ENCODE data around the gene ACACA. TPM values are rescaled to one million over a fixed set of nuclear protein-coding genes. Genes with fewer than 3 reads are reported as not detected.

The ACACA gene
- total and polyA plus RNA-seq, 2 donors (not counting 1 experiment from before 2014, with no cell fraction given): 4.8 to 26.2 TPM

DNA sequence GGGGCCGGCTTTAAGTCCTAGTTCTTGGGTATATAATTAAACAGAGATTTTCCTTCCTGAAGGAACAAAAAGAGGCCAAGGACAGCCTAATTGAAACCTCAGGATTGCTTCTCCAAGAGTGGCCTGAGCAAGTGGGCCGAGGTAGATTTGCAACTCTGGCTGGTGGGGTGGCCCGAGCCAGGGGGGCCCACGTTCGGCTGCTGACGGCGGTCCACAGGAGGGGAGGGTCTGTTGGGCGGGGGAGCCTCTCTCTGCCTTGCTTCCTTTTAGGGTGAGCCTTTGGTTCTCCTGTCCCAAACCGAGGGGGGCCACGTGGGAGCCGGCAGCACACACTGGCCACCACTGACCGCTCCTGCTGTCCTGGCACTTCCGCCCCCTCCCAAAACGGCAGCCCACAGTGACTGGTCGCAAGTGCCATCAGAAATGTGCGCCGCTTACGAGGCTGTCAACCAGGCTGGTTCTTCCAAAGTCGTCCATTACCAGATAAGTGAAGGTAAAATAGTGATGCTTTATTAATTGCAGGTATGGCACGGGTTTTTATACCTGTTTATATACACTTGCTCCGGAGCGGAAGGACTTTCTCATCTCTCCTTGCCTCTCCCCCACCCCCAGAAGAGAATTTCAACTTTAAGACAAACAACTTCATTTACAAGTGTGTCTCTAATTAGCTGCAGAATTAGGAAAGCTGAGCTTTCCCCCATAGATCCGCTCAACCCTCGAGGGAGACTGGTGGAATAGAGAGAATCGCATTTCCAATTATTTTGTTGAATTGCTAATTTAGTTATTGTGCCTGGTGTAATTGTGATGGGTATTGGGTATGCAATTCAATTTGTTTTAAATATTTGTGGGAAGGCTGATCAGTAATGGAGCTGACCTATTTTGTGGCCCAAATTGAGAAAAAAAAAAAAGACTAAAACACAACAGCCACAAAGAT is 340.0 kb downstream of the ACACA start:
- Histone ChIP-seq H2AFZ (ENCODE audit: insufficient read depth, low read depth, low read length, poor library complexity, severe bottlenecking) (no peak overlapping the region), H3K9me3 (ENCODE audit: control extremely low read depth in 1 of 3, control insufficient read depth in 2 of 3, insufficient read depth in 1 of 3, low read length in 2 of 3) (no peaks in the 10 kb centered on the region), H3K4me3 (ENCODE audit: control extremely low read depth in 1 of 5, extremely low read depth in 1 of 5, insufficient read depth in 1 of 5, low read depth in 2 of 5, low read length in 4 of 5) (no peak overlapping the region), H3K79me2 (ENCODE audit: control insufficient read depth, insufficient read depth, low read length) (no peaks in the 10 kb centered on the region), H3K9ac (ENCODE audit: low read length) (no peak overlapping the region), H3K4me2 (replicated peaks; ENCODE audit: low read depth, low read length, poor library complexity, severe bottlenecking) (no peak overlapping the region), H4K20me1 (ENCODE audit: control insufficient read depth, insufficient read depth, low read length, poor library complexity, severe bottlenecking) (no peaks in the 10 kb centered on the region), H3K27me3 (replicated peaks in 1 of 4; ENCODE audit: control extremely low read depth in 1 of 4, control insufficient read depth in 3 of 4, insufficient read depth in 4 of 4, low read length in 3 of 4) (peaks cover 0 to 5% (median 0%) of the 10 kb centered on the region in 4 experiments), H3K27ac (ENCODE audit: low read length in 2 of 2) (no peak overlapping the region), H3K36me3 (replicated peaks in 1 of 2; ENCODE audit: control extremely low read depth in 1 of 2, control insufficient read depth in 1 of 2, extremely low read depth in 1 of 2, insufficient read depth in 2 of 2, low read length in 1 of 2) (no peaks in the 10 kb centered on the region), H3K4me1 (ENCODE audit: control insufficient read depth in 2 of 2, insufficient read depth in 2 of 2, low read length in 2 of 2) (no peaks in the 10 kb centered on the region)
- DNase-seq (no peak), ATAC-seq (ENCODE audit: low read depth) (no peak)
- CTCF ChIA-PET: no interaction called here
- TF ChIP-seq, protein P1, sequence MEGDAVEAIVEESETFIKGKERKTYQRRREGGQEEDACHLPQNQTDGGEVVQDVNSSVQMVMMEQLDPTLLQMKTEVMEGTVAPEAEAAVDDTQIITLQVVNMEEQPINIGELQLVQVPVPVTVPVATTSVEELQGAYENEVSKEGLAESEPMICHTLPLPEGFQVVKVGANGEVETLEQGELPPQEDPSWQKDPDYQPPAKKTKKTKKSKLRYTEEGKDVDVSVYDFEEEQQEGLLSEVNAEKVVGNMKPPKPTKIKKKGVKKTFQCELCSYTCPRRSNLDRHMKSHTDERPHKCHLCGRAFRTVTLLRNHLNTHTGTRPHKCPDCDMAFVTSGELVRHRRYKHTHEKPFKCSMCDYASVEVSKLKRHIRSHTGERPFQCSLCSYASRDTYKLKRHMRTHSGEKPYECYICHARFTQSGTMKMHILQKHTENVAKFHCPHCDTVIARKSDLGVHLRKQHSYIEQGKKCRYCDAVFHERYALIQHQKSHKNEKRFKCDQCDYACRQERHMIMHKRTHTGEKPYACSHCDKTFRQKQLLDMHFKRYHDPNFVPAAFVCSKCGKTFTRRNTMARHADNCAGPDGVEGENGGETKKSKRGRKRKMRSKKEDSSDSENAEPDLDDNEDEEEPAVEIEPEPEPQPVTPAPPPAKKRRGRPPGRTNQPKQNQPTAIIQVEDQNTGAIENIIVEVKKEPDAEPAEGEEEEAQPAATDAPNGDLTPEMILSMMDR (IDR thresholded peaks at IDR 0.05): no peak
- TF ChIP-seq EZH2 (IDR thresholded peaks at IDR 0.05; ENCODE audit: borderline replicate concordance, insufficient read depth, low read depth, low read length, poor library complexity, severe bottlenecking): no peak
- intact Hi-C loops (cut with micrococcal nuclease): no loop called here
- no peak overlapping the region for H3K27ac Mint-ChIP-seq
- no peaks in the 10 kb centered on the region for H3K4me1 Mint-ChIP-seq
- no peaks in the 10 kb centered on the region for H3K9me3 Mint-ChIP-seq (ENCODE audit: insufficient read depth)
- POLR2A ChIA-PET: no interaction called here
- 71% methylated on average over 20 of the region's 25 CpGs for WGBS (ENCODE audit: insufficient coverage)
- peaks cover 3% of the 10 kb centered on the region for H3K27me3 Mint-ChIP-seq
- no peak overlapping the region for H3K4me3 Mint-ChIP-seq

Data from B cell (primary cell).